HG03095 (cell line): ENCODE measurements around the gene CHD9NB.

Experiments used
- ATAC-seq: cut with Tn5 transposase; IDR thresholded peaks from one replicate; pipeline ENCODE4 v1.9.1; 2021; ENCODE audit warnings: moderate library complexity; ENCODE audit not compliant: unreplicated experiment

The CHD9NB gene

GRCh38 chr16:53052519-53053501 lies at the start of gene CHD9NB:
Gene CHD9NB (minus strand): TSS chr16:53052897. CDS start chr16:53044158, 8,739 bp downstream.
- no peak for ATAC-seq

- ATAC-seq = no peak
Observed at GRCh38 chr16:53100889-53101288, 48.2 kb upstream of the CHD9NB start.

DNA sequence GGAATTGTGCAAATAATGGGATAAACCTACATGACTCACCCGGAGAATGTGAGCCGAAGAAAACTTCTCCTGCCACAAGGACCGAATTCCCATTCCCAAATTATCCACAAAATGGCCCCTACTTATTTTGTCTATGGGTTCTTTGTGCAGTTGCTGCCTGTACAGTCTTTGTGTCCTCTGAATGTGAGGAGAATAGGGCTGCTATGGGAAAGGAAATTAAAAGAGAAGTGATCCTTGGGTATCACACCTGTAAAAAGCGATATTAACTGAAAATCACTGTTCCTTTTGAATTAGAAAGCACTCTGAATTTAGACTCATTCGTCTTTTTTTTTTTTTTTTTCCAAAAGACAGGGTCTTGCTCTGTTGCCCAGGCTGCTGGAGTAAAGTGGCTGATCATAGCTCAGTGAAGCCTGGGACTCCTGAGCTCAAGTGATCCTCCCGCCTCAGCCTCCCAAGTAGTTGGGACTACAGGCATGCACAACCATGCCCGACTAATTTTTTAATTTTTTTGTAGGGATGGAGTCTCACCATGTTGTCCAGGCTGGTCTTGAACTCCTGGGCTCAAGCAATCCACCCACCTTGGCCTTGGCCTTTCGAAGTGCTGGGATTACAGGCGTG lies 47.5 kb upstream of the CHD9NB start:
- no peak for ATAC-seq

- peak; percentile 45 for ATAC-seq
Observed at GRCh38 chr16:53099318-53100130, 46.8 kb upstream of the CHD9NB start.

DNA sequence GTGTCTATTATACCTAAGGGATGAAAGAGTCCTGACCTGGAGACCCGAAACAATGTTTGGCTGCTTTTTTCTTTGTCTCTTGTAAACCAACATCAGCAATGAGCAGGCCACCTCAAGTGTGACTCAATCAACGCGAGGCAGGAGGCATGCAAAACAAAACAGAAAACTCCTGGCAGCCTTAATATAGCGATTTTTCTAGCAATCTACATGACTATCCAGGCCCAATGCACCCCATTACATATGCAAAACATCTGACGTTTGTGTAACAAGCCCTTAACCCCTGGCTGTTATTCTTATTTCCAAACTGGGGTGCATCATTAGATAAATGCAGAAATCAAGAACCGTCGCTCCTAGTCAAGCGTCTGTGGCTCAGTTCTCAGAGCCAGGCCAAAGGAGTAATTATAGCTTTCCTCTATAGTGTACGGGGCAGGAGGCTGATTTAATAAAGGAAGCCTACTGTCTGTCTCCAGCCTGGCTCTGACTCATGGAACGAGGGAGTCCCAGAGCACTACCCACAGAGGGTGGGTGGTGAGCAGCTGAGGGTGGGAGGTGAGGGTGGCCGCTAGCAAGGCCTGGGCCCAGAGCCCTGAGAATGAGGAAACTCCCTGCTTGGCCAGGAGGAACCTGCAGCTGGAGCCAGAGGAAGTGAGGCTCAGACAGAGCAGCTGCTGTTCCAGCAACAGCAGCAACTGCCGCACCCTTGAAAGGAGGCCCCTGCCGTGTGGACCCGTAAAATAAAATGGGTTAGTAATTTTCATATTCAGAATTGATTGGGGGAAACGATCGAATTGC lies 46.0 kb upstream of the CHD9NB start:
- peak; percentile 56 for ATAC-seq

DNA sequence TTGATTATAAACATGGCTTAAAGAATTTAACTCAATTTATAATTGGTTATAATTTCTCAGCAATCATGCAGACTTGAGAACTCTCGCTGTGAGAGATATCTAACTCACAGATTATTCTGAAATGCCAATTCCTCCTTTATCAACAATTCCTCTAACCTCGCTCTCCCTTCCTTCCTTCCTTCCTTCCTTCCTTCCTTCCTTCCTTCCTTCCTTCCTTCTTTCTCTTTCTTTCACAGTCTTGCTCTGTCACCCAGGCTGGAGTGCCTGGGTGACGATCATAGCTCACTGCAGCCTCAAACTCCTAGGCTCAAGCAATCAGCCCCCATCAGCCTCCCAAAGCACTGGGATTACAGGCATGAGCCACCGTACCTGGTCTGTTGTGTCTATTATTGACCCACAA lies 44.5 kb upstream of the CHD9NB start:
- ATAC-seq = no peak

- peak; percentile 53 for ATAC-seq
Observed at GRCh38 chr16:53094013-53094630, 41.4 kb upstream of the CHD9NB start.

GRCh38 chr16:53093162-53093744 lies 40.6 kb upstream of the CHD9NB start:
- ATAC-seq = no peak

GRCh38 chr16:53092284-53092683 lies 39.6 kb upstream of the CHD9NB start:
- no peak for ATAC-seq

- peak; percentile 53 for ATAC-seq
Observed at GRCh38 chr16:53091466-53092211, 38.9 kb upstream of the CHD9NB start.

- peak; percentile 45 for ATAC-seq
Observed at GRCh38 chr16:53090591-53091411, 38.1 kb upstream of the CHD9NB start.

- ATAC-seq = no peak
Observed at GRCh38 chr16:53090286-53090590, 37.5 kb upstream of the CHD9NB start.

DNA sequence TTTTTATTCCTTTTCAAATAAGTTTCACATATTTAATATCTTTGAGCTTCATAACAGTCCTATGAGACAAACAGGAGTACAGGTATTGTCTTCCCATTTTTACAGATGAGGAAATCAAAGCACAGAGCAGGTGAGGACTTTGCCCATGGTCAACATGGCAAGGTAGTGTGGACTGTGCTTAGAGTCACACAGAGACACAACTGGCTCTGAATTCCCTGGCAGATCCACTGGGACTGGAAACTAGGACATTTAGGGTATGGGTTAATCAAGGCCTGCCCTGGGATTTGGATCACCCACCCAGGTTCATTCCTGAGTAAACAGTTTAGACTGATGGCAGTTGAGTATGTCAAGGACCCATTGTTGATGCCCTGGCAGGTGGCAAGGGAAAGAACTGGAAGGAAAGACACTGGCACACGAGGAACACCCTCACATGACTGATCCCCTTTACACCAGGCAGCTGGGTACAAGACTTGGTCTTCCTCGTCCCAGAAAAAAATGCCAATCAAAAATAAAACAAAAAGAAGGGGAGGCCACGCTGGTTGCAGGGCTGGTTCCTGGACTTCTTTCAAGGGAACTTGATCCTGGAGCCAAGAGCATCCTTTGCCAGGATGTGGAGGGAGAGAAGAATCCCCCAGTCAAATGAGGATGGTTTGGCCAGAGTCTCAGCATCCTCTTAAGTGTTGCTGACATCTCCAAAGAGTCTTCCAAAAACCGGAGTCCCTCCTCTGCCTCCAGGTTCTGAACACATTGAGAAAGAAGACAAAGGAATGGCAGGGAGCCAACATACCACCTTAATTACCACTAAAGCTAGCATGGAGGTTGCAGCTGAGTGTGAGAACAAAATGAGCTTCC lies 37.0 kb upstream of the CHD9NB start:
- no peak for ATAC-seq

DNA sequence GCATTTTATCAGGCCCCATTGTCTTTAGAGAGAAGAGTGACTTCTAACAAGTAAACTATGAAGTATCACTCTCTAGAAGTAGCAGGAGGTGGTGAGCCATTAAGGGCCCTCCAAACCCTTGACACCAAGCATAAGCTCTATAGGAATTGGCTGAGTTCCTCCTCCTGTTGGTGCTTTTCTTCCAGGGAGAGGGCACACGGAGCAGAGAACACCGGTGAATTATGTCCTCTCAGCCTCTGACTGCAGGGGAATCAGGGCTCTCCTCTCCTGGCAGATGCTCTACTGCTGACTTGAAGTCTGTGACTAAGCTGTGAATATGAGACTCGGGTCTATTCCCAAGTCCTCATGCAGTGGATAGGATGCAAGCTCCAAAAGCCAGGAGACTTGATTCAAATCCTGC lies 34.4 kb upstream of the CHD9NB start:
- ATAC-seq = no peak

DNA sequence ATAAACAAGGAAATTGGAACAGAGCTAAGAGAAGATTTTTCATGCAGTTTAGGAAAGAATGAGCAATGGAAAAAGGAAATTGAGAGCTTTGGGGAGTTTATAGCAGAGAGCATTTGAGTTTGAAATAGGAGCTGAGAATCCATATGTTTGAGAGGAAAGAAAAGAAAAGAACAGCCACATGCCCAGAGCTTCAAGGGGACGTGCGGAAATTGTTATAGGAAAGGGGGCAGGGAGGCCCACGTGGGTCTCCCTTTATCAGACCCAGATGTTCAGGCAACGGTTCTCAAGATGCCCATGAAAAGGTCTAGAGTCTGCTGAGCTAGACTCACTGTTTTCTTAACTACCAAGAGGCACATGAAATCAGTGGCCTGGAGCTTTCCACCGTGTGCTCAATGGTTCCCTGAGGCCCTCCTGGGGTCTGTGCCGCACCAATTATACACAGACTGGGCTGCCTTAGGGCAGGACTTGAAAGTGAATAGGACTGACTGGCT lies 33.3 kb upstream of the CHD9NB start:
- ATAC-seq = no peak

GRCh38 chr16:53085369-53085843 lies 32.7 kb upstream of the CHD9NB start:
- no peak for ATAC-seq

DNA sequence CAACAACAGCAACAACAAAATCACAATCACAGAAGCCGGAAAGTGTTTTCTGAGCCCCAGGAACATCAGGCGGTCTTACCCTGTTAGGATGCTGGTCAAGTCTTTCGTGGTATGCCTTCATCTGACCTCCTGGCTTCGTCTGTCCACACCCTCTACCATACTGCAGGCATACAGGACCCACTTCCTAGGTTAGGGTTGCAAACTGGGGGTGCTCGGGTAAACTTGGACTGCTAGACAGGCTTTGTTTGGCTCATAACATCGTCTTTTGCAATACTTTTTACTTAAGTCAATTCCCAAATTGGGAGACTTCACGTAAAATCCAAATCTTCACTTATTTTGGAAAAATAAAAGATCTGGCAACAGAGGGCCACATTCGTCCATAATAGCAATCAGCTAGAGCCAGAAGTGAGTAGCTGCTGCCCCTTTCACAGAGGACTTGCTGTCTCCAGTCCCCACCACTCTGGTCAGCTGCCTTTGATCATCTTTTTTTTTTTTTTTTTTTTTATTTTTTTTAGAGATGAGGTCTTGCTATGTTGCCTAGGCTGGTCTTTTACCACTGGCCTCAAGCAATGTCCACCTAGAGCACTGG lies 32.1 kb upstream of the CHD9NB start:
- no peak for ATAC-seq
